Tongue (tissue), 2 donors: ENCODE data around the gene FAM204A. TPM values are rescaled to one million over a fixed set of nuclear protein-coding genes. Genes with fewer than 3 reads are reported as not detected.

Experiments used
- DNase-seq: peaks from one replicate; pipeline ENCODE4 v3.0.0-alpha.2; 2015
- total RNA-seq: library from RNA; depleted of rRNA; stranded (reverse); fragments of >200 nt; gene quantifications from one replicate; pipeline ENCODE4 v1.2.3, GENCODE V29; 2014

FAM204A gene
- total RNA-seq, 1 donor from 2014 or later: 47.3 TPM

DNA sequence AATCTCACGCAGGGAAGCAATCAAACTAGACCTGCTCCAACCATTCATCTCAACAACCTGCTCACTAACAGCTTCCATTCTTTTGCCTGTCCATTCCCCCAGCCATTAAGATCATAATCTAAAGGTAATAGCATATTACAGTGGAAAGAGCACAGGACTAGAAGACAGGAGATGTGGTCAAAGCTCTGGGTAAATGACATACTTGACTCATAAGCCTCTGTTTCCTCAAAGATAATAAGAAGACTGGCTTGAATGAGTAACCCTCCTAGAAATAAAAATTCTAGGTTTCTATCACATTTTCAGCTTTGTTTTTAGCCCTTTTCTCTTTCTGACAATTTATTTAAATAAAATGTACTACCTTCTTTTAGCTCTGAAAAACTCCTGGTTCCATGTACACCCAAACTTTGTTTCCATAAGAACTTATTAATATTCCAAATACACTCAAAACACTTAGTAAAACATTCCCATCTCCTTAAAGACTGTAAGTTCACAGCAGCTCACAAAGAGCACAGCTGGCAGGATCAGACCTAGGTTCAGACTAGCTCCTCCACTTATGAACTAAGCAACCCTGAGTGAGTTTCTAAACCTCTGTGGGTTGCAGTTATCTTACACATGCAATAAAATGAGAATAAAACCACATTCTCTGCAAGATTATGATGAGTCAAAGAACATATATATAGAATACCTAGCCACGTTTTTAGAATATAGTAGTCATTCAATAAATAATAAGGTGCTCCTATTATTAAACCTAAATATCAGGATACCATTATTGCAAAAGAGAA, 11.6 kb downstream of the FAM204A start:
- DNase-seq: no peak

DNA sequence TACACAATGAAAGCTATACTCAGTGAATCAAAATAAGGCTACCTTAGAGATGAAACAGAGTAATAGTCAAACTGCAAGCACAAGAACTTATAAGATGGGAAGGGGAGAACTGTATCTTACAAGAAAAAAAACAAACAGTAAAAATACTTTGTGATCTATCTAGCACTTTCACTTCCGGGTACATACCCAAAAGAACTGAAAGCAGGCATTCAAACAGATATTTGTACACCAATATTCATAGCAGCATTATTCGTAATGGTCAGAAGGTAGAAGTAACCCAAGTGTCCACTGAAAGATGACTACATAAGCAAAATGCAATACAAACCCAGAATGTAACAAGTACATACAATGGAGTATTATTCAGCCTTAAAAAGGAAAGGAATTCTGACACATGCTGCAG, 18.0 kb downstream of the FAM204A start:
- no peak for DNase-seq

DNA sequence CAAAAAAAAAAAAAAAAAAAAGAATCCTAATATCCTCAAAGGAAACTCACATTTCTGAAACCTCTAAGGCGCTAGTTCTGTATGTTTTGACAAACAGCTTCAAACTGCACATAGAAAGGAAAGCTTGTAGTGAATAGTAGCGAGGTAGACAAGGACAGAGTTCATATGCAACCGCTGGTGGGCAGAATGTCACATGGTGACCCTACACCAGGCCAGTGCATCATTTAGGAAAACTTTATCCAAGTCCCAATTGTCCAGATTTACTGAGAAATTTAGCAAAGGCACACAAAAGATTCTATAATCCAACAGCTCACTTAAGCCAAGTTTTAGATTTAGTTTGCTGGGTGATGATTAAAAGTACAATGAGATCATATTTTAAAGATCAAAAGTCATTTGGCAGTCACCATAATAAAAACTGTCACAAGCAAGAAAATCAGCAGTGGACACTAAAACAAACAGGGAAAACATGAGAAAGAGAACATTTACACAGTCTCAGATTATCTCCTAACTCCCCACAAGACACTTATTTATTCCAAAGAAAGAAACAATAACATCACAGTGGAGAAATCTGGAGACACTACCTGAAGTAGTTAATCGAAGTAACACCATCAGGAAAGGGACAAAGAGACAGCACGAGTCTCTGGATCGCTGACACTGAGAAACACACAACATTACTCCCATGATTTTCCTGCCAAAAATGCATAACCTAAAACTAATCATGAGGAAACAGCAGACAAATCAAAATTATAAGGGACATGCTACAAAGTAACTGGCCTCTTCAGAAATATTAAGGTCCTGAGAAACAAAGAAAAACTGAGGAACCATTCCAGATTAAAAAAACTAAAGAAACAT, 20.2 kb downstream of the FAM204A start:
- DNase-seq: no peak

- DNase-seq: no peak
Measured at GRCh38 chr10:118315629-118316028, 26.5 kb downstream of the FAM204A start.

- DNase-seq: no peak
Measured at GRCh38 chr10:118314882-118315281, 27.2 kb downstream of the FAM204A start.

DNA sequence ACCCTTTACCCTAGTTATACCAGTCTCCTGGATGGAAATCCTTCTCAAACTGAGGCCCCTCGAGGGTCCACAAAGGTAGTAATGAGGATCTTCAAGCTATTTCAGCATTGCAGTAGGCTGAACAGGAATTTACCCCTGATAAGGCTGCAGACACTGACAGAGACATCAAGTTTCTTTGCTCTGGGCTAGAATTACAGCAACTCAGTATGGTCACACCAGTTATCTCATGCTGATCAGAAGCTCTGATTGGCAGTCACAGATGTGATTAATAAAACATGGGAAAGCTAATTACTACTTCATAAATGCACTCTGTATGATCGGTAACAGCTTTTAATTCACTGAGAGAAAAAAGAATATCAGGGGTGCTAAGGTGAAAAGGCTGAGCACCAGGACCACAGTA, 30.6 kb downstream of the FAM204A start:
- DNase-seq: no peak

DNA sequence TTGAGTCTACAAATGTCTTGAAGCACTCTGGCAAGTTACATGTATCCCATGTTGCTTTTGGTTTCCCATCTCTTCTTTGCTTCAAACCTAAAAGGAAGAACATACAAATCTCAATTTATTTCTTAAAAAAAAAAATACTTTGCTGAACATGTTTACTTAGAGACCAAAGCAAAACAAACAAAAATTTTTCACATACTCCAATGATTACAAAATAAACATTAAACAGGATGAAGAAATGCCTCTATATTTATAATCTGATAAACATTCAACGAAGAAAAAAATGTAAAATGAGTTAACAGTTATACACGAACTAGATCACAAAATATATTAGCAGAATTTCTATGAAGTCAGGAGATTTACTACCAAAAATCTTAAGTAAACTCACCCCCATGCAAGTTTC, 31.3 kb downstream of the FAM204A start:
- DNase-seq: no peak

- no peak for DNase-seq
Measured at GRCh38 chr10:118309911-118310310, 32.2 kb downstream of the FAM204A start.

DNA sequence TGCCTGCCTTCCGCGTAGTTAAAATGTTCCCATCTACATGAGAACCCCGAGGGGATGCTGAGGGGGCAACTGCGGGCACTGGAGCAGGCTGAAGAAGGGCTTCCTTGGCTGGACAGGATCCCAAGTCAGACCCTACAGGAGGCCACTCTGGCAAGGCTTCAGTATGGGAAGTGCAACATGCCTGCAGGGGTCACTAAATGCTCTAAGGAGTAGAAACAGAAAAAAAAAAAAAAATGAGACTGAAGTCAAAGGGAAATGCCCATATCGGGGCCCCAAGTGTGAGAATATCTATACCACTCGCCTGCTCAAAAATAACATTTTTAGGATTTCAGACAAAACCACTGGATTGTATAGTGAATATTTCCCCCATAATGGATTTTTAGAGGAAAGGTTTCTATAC, 33.5 kb downstream of the FAM204A start:
- no peak for DNase-seq

GRCh38 chr10:118307859-118308258, 34.3 kb downstream of the FAM204A start:
- DNase-seq: no peak

DNA sequence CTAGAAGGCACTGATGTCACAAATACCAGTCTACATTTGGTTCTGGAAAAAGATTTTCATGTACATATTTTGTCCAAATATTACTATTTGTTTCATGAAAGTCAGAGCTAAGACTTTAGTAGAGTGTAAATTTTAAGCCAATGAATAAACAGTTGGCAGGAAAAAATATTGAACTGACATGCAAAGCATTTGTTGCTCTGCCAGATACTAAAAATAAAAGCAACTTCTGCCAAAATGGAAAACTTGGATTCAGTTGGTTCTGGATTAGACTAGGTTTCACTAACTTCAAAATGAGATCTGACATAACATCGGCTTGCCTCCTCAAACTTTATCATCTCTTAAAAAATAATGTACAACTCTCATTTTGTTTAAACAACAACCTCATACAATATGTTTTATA, 34.9 kb downstream of the FAM204A start:
- DNase-seq: peak; percentile 38

- no peak for DNase-seq
Measured at GRCh38 chr10:118305730-118306129, 36.4 kb downstream of the FAM204A start.

DNA sequence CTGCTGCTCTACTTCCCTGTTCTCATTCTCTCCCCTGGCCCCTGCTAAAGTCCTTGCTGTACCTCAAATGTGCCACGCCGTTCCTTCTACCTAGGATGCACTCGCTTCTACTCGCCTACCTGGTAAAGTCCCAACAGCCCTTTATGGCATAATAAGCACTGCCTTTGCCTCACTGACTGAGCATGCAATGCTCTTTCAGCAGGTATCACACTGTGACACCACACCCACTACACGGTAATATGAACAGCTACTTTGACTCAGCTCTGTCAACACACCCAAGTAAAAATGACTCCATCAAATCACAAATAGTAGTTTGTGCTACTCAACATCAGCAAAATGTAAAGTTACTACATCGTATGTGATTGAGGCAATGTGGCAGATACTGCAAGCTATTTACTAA, 37.6 kb downstream of the FAM204A start:
- no peak for DNase-seq

DNA sequence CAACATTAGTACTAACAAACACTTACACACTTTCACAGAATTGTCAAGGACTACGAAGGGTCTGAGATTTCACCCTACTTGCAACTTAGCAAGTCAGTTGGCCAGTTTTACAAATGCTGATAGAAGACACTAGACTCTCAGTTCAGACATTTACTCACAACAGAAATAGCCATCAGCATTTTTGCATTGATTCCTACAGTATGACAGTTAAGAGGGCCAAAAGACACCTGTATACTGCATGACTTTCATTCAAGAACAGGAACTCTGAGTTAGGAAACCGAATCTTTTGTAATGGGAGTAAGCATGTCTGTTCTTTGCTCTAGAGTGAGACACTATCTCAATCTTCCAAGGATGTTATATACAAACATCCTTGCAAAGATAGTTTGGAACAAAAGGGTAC, 40.9 kb downstream of the FAM204A start:
- DNase-seq: no peak

DNA sequence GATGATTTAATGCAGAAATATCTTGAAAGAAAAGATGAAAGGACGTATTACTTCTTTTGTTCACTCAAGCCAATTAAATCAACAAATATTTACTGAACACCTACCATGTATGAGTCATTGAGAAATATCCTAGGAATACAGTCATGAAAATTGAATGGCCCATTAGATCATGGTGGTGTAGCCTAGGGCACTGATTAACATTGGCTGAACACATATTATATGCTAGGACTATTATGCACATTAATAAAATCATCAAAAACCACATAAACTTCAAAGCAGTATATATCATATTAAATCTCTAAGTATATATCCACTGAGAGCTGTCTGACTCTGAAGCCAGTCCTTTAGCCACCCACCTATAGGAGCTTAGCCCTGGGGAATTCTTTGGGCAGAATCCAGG, 41.8 kb downstream of the FAM204A start:
- no peak for DNase-seq

- peak; percentile 34 for DNase-seq
Measured at GRCh38 chr10:118298787-118299186, 43.3 kb downstream of the FAM204A start.

DNA sequence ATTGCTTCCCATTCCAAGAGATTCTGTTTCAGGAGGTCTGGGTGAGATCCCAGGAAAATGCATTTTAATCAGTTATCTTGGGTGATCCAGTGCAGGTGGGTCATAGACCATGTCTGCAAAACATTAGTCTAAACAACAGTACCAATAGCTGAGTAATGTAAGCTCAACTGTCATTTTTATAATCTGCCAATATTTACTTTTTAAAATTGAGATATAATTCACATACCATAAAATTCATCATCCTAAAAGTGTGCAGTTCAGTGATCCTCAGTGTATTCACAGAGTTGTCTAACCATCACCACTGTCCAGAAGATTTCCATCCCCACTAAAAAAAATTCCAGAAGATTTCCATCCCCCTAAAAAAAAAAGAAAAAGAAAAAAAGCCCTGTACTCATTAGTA, 51.0 kb downstream of the FAM204A start:
- DNase-seq: no peak

GRCh38 chr10:118290471-118290995, 51.6 kb downstream of the FAM204A start:
- no peak for DNase-seq

DNA sequence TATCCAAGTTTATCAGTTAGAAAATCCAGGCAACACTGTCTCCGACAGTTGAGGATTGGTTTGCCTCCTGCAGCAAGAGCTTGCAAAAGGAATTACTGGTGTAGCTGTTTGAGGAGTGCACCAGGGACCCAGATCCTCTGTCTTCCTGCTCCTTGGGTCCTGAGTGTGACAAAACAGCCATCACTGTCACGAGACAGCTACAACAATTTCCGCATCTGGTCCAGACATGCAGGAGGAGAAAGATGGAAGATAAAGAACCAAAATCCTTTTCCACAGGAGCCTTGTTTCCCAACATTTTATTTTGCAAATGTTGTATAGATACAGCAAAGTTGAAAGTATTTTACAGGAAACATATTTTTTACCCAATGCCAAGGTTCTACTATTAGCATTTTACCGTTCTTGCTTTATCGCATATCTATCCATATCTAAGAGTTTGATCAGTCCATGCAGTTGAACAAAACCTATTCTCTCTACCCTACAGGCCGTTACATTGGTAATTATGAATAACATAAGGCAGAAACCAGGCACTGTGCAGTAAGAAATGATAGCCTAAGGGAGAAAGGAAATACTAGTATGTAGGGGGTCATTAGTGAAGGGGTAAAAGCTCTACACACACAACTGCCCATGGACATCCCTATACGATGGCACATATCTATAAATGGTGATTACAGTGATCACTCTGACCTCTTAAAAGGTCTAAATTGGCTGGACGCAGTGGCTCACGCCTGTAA, 54.9 kb downstream of the FAM204A start:
- DNase-seq: no peak

GRCh38 chr10:118286051-118286838, 55.9 kb downstream of the FAM204A start:
- DNase-seq: no peak

- no peak for DNase-seq
Measured at GRCh38 chr10:118282670-118283069, 59.5 kb downstream of the FAM204A start.

- DNase-seq: no peak
Measured at GRCh38 chr10:118278649-118279048, 63.5 kb downstream of the FAM204A start.
